ENCODE results near the gene FBF1. TPM values are rescaled to one million over a fixed set of nuclear protein-coding genes. Genes with fewer than 3 reads are reported as not detected.

FBF1 gene
- total RNA-seq, 2 donors from 2014 or later: 25.9 to 39.1 TPM

DNA sequence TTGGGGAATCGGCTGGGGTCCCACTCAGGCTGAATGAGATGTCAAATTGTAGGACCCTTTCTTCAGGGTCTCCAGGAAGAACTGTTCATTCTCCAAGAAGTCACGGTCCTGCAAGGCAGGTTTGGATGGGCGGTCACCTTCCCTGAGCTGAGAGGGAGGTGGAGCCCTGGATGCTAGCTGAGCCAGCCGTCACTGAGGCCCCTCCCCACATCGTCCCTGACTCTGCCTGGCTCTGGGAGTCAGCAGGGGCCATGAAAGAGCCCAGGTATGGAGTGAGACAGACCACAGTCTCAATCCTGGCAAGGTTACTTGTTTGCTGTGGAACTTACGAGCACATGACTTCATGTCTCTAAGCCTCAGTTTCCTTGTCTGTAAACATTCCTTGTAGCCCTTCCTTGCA is 30.1 kb downstream of the FBF1 start:
- no peaks in the 10 kb centered on the region for H3K9me3 Mint-ChIP-seq
- H3K27ac Mint-ChIP-seq: peak overlapping the region; percentile 89
- peaks cover 12% of the 10 kb centered on the region for H3K36me3 Mint-ChIP-seq (ENCODE audit: low read depth)
- peaks cover 10% of the 10 kb centered on the region for H3K36me3 ChIP-seq (ENCODE audit: control insufficient read depth, insufficient read depth, low read length)
- H3K9me3 ChIP-seq (ENCODE audit: control insufficient read depth, low read length): no peaks in the 10 kb centered on the region
- TF ChIP-seq CTCF (conservative IDR thresholded peaks at IDR 0.05): no peak
- peak; percentile 91 for DNase-seq
- no peaks in the 10 kb centered on the region for H3K4me1 Mint-ChIP-seq
- WGBS, 2 experiments (ENCODE audit: insufficient coverage in 1 of 2, insufficient read length in 1 of 2): 50 to 62% methylated on average over 5 to 6 of the region's 6 CpGs
- no peaks in the 10 kb centered on the region for H3K27me3 ChIP-seq (ENCODE audit: control insufficient read depth, insufficient read depth, low read length, poor library complexity, severe bottlenecking)
- H3K4me3 Mint-ChIP-seq: no peak overlapping the region
- no peaks in the 10 kb centered on the region for H3K27me3 Mint-ChIP-seq (ENCODE audit: insufficient read depth)
- H3K9ac ChIP-seq (ENCODE audit: extremely low read depth, low read length, poor library complexity, severe bottlenecking): peak overlapping the region; percentile 47
- H3K4me3 ChIP-seq (ENCODE audit: low read length): no peak overlapping the region
- no peak overlapping the region for H3K27ac ChIP-seq (ENCODE audit: low read depth, low read length)
- H3K4me1 ChIP-seq (ENCODE audit: control insufficient read depth, insufficient read depth, low read length): peaks cover 7% of the 10 kb centered on the region

DNA sequence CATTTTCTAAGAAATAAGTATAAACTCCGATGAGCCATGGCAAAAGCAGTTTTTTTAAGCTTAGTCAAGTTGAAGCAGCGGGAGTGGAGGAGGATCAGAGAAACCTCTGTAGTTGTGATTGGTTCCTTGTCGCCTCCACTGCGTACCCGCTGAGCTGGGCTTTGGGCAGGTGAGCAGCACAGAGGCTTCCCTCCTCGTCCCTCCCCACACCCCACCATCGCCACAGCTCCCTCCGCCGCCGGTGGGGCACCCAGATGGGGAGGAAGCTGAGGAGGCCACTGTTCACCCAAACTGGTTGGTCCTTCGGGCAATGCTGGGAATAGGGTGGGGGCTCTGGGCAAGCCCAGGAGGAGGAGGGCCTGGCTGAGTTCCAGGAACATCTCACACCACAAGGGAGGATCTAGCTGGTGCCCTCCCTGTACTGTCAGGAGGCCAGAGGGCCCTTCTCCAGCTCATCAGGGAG is 31.0 kb downstream of the FBF1 start:
- DNase-seq: no peak
- Mint-ChIP-seq H3K27me3 (ENCODE audit: insufficient read depth) (no peaks in the 10 kb centered on the region), H3K27ac (no peak overlapping the region), H3K36me3 (ENCODE audit: low read depth) (peaks cover 8% of the 10 kb centered on the region), H3K4me1 (no peaks in the 10 kb centered on the region), H3K4me3 (no peak overlapping the region), H3K9me3 (no peaks in the 10 kb centered on the region)
- no peak for TF ChIP-seq CTCF (conservative IDR thresholded peaks at IDR 0.05)
- Histone ChIP-seq H3K4me3 (ENCODE audit: low read length) (no peak overlapping the region), H3K4me1 (ENCODE audit: control insufficient read depth, insufficient read depth, low read length) (peaks cover 7% of the 10 kb centered on the region), H3K27me3 (ENCODE audit: control insufficient read depth, insufficient read depth, low read length, poor library complexity, severe bottlenecking) (no peaks in the 10 kb centered on the region), H3K9me3 (ENCODE audit: control insufficient read depth, low read length) (no peaks in the 10 kb centered on the region), H3K36me3 (ENCODE audit: control insufficient read depth, insufficient read depth, low read length) (peaks cover 10% of the 10 kb centered on the region), H3K9ac (ENCODE audit: extremely low read depth, low read length, poor library complexity, severe bottlenecking) (no peak overlapping the region), H3K27ac (ENCODE audit: low read depth, low read length) (no peak overlapping the region)
- WGBS, 2 experiments (ENCODE audit: insufficient coverage in 1 of 2, insufficient read length in 1 of 2): 87 to 91% methylated on average over 2 to 11 of the region's 11 CpGs

- Mint-ChIP-seq H3K4me1 (no peaks in the 10 kb centered on the region), H3K27ac (no peak overlapping the region), H3K36me3 (ENCODE audit: low read depth) (peaks cover 4% of the 10 kb centered on the region), H3K4me3 (no peak overlapping the region), H3K9me3 (no peaks in the 10 kb centered on the region), H3K27me3 (ENCODE audit: insufficient read depth) (no peaks in the 10 kb centered on the region)
- no peak for TF ChIP-seq CTCF (conservative IDR thresholded peaks at IDR 0.05)
- H3K9ac ChIP-seq (ENCODE audit: extremely low read depth, low read length, poor library complexity, severe bottlenecking): no peak overlapping the region
- no peak for DNase-seq
- no peak overlapping the region for H3K4me3 ChIP-seq (ENCODE audit: low read length)
- no peaks in the 10 kb centered on the region for H3K9me3 ChIP-seq (ENCODE audit: control insufficient read depth, low read length)
- peaks cover 10% of the 10 kb centered on the region for H3K36me3 ChIP-seq (ENCODE audit: control insufficient read depth, insufficient read depth, low read length)
- H3K4me1 ChIP-seq (ENCODE audit: control insufficient read depth, insufficient read depth, low read length): peaks cover 7% of the 10 kb centered on the region
- no peaks in the 10 kb centered on the region for H3K27me3 ChIP-seq (ENCODE audit: control insufficient read depth, insufficient read depth, low read length, poor library complexity, severe bottlenecking)
- no peak overlapping the region for H3K27ac ChIP-seq (ENCODE audit: low read depth, low read length)
- WGBS, 2 experiments (ENCODE audit: insufficient coverage in 1 of 2, insufficient read length in 1 of 2): 88 to 93% methylated on average over 6 to 14 of the region's 14 CpGs
Observed at GRCh38 chr17:75909051-75909811, 31.6 kb downstream of the FBF1 start.

All from endodermal cell (in vitro differentiated cells).